Lower leg skin (tissue), 3 donors: ENCODE measurements around the gene TMEFF1.

Experiments
- CTCF ChIP-seq, 3 donors: fragments of 450-650 bp; IDR thresholded peaks; one replicate each; pipeline ENCODE4 v1.5.1; 2016; ENCODE audit warnings: antibody characterized with exemption in 3 of 3, mild to moderate bottlenecking in 3 of 3, moderate library complexity in 2 of 3
- POLR2A ChIP-seq, 2 donors: fragments of 450-650 bp; IDR thresholded peaks; one replicate each; pipeline ENCODE4 v1.6.1; 2016 to 2017; ENCODE audit warnings: antibody characterized with exemption in 2 of 2, mild to moderate bottlenecking in 1 of 2, moderate library complexity in 1 of 2

- TF ChIP-seq CTCF (IDR thresholded peaks at IDR 0.05) = no peak
- TF ChIP-seq POLR2A (IDR thresholded peaks at IDR 0.05) = no peak
Observed at GRCh38 chr9:100555471-100555870, 82.5 kb downstream of the TMEFF1 start.
